ENCODE data around the gene HIVEP3.
A peak's percentile ranks its signal among the peaks of the same experiment; 100 is the strongest.

Gene HIVEP3

GRCh38 chr1:41847733-41848132, 71.0 kb downstream of the HIVEP3 start:
- H3K36me3 ChIP-seq (ENCODE audit: control insufficient read depth in 4 of 4, insufficient read depth in 4 of 4, low read length in 3 of 4) = peaks cover 0 to 3% (median 0%) of the 10 kb centered on the region in 4 experiments
- CTCF ChIA-PET = interaction anchor here (1.1 to 1.2 kb wide), 2 partner anchors 36 to 121 kb away, joined by 3 read pairs; no protein-coding TSS in a partner anchor
- H3K27ac ChIP-seq (ENCODE audit: insufficient read depth in 1 of 2, low read depth in 1 of 2, low read length in 2 of 2, poor library complexity in 1 of 2, severe bottlenecking in 2 of 2) = no peak overlapping the region
- no peak overlapping the region for H3K4me3 ChIP-seq (ENCODE audit: control insufficient read depth in 1 of 7, extremely low read depth in 1 of 7, insufficient read depth in 4 of 7, low read depth in 2 of 7, low read length in 6 of 7)
- H3K4me1 ChIP-seq (ENCODE audit: control extremely low read depth in 1 of 4, control insufficient read depth in 4 of 4, insufficient read depth in 4 of 4, low read length in 3 of 4) = peaks cover 0 to 23% (median 19%) of the 10 kb centered on the region in 4 experiments
- no peaks in the 10 kb centered on the region for H3K9me3 ChIP-seq (ENCODE audit: control extremely low read depth in 1 of 5, control insufficient read depth in 4 of 5, insufficient read depth in 2 of 5, low read depth in 1 of 5, low read length in 4 of 5)
- no peak for DNase-seq
- POLR2A ChIA-PET = no interaction called here
- H3K27me3 ChIP-seq (replicated peaks in 2 of 5; ENCODE audit: control insufficient read depth in 4 of 5, insufficient read depth in 5 of 5, low read length in 4 of 5) = no peaks in the 10 kb centered on the region
- whole genome bisulfite sequencing (ENCODE audit: insufficient coverage) = 100% methylated on average over 1 of the region's 2 CpGs

GRCh38 chr1:41846625-41847405, 71.9 kb downstream of the HIVEP3 start:
- no peak for DNase-seq
- H3K36me3 ChIP-seq (ENCODE audit: control insufficient read depth in 4 of 4, insufficient read depth in 4 of 4, low read length in 3 of 4) = peaks cover 0 to 3% (median 0%) of the 10 kb centered on the region in 4 experiments
- WGBS (ENCODE audit: insufficient coverage) = 100% methylated on average over 1 of the region's 3 CpGs
- no peak overlapping the region for H3K27ac ChIP-seq (ENCODE audit: insufficient read depth in 1 of 2, low read depth in 1 of 2, low read length in 2 of 2, poor library complexity in 1 of 2, severe bottlenecking in 2 of 2)
- no peaks in the 10 kb centered on the region for H3K27me3 ChIP-seq (replicated peaks in 2 of 5; ENCODE audit: control insufficient read depth in 4 of 5, insufficient read depth in 5 of 5, low read length in 4 of 5)
- H3K4me1 ChIP-seq (ENCODE audit: control extremely low read depth in 1 of 4, control insufficient read depth in 4 of 4, insufficient read depth in 4 of 4, low read length in 3 of 4) = peaks cover 0 to 21% (median 18%) of the 10 kb centered on the region in 4 experiments
- CTCF ChIA-PET = interaction anchor here (1.1 to 1.2 kb wide), 2 partner anchors 35 to 120 kb away, joined by 3 read pairs; no protein-coding TSS in a partner anchor
- POLR2A ChIA-PET = no interaction called here
- H3K9me3 ChIP-seq (ENCODE audit: control extremely low read depth in 1 of 5, control insufficient read depth in 4 of 5, insufficient read depth in 2 of 5, low read depth in 1 of 5, low read length in 4 of 5) = no peaks in the 10 kb centered on the region
- H3K4me3 ChIP-seq (ENCODE audit: control insufficient read depth in 1 of 7, extremely low read depth in 1 of 7, insufficient read depth in 4 of 7, low read depth in 2 of 7, low read length in 6 of 7) = no peak overlapping the region

DNA sequence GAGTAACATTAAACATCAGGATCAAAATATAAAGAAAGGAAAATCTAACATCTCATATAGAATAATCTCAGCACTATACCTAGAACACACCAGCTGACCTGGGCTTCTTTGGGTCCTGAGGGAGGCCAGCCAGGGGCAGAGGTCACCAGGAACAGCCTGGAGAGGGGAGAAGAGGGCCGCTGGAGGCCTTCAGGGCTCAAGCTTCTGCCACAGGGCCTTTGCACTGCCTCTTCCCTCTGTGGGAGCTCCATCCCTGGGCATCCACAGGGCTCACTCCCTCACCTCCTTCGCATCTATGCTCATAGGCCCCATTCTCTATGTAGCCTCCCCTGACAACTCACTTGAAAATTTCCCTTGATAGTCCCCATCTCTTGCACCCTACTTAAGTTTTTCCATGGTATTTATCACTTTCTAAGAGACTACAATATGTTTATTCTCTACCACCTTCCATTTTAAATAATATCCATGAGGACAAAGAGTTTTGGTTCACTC, 73.9 kb downstream of the HIVEP3 start:
- Histone ChIP-seq H3K27me3 (replicated peaks in 2 of 5; ENCODE audit: control insufficient read depth in 4 of 5, insufficient read depth in 5 of 5, low read length in 4 of 5) (no peaks in the 10 kb centered on the region), H3K4me3 (ENCODE audit: control insufficient read depth in 1 of 7, extremely low read depth in 1 of 7, insufficient read depth in 4 of 7, low read depth in 2 of 7, low read length in 6 of 7) (no peak overlapping the region), H3K36me3 (ENCODE audit: control insufficient read depth in 4 of 4, insufficient read depth in 4 of 4, low read length in 3 of 4) (peaks cover 0 to 3% (median 0%) of the 10 kb centered on the region in 4 experiments), H3K27ac (ENCODE audit: insufficient read depth in 1 of 2, low read depth in 1 of 2, low read length in 2 of 2, poor library complexity in 1 of 2, severe bottlenecking in 2 of 2) (no peak overlapping the region), H3K9me3 (ENCODE audit: control extremely low read depth in 1 of 5, control insufficient read depth in 4 of 5, insufficient read depth in 2 of 5, low read depth in 1 of 5, low read length in 4 of 5) (no peaks in the 10 kb centered on the region), H3K4me1 (ENCODE audit: control extremely low read depth in 1 of 4, control insufficient read depth in 4 of 4, insufficient read depth in 4 of 4, low read length in 3 of 4) (peaks cover 0 to 18% (median 12%) of the 10 kb centered on the region in 4 experiments)
- DNase-seq = no peak
- ChIA-PET CTCF (interaction anchor here (1.0 kb wide), 1 partner anchor 29 kb away, joined by 3 read pairs; no protein-coding TSS in a partner anchor), POLR2A (interaction anchor here (0.6 kb wide), 1 partner anchor 42 kb away, joined by 3 read pairs; no protein-coding TSS in a partner anchor)
- 100% methylated on average over 1 of the region's 2 CpGs for whole genome bisulfite sequencing (ENCODE audit: insufficient coverage)

DNA sequence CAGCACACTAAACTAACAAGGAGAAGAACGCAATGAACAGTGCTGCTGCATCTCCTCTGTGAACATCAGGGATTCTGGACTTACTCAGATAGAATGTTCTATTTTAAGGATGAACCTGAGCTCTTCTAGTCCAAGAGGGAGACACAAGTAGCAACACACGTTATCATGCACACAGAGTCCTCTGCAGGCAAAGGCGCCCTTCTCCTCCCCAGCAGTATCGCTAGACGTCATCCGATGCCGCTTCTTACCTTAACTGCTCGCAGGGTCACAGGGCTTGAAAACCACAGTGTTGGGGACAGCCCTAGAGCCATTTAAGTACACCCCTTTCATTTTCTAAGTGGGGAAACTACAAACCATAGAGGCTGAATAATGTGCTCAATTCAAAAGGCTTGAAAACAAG, 74.5 kb downstream of the HIVEP3 start:
- Histone ChIP-seq H3K27me3 (replicated peaks in 2 of 5; ENCODE audit: control insufficient read depth in 4 of 5, insufficient read depth in 5 of 5, low read length in 4 of 5) (no peaks in the 10 kb centered on the region), H3K36me3 (ENCODE audit: control insufficient read depth in 4 of 4, insufficient read depth in 4 of 4, low read length in 3 of 4) (peaks cover 0 to 3% (median 0%) of the 10 kb centered on the region in 4 experiments), H3K4me1 (ENCODE audit: control extremely low read depth in 1 of 4, control insufficient read depth in 4 of 4, insufficient read depth in 4 of 4, low read length in 3 of 4) (peaks cover 0 to 18% (median 12%) of the 10 kb centered on the region in 4 experiments), H3K9me3 (ENCODE audit: control extremely low read depth in 1 of 5, control insufficient read depth in 4 of 5, insufficient read depth in 2 of 5, low read depth in 1 of 5, low read length in 4 of 5) (no peaks in the 10 kb centered on the region), H3K27ac (ENCODE audit: insufficient read depth in 1 of 2, low read depth in 1 of 2, low read length in 2 of 2, poor library complexity in 1 of 2, severe bottlenecking in 2 of 2) (no peak overlapping the region), H3K4me3 (ENCODE audit: control insufficient read depth in 1 of 7, extremely low read depth in 1 of 7, insufficient read depth in 4 of 7, low read depth in 2 of 7, low read length in 6 of 7) (no peak overlapping the region)
- CTCF ChIA-PET = interaction anchor here (1.0 kb wide), 1 partner anchor 29 kb away, joined by 3 read pairs; no protein-coding TSS in a partner anchor
- 100% methylated on average over 3 of the region's 8 CpGs for WGBS (ENCODE audit: insufficient coverage)
- DNase-seq = no peak
- POLR2A ChIA-PET = interaction anchor here (0.6 kb wide), 1 partner anchor 42 kb away, joined by 3 read pairs; no protein-coding TSS in a partner anchor

DNA sequence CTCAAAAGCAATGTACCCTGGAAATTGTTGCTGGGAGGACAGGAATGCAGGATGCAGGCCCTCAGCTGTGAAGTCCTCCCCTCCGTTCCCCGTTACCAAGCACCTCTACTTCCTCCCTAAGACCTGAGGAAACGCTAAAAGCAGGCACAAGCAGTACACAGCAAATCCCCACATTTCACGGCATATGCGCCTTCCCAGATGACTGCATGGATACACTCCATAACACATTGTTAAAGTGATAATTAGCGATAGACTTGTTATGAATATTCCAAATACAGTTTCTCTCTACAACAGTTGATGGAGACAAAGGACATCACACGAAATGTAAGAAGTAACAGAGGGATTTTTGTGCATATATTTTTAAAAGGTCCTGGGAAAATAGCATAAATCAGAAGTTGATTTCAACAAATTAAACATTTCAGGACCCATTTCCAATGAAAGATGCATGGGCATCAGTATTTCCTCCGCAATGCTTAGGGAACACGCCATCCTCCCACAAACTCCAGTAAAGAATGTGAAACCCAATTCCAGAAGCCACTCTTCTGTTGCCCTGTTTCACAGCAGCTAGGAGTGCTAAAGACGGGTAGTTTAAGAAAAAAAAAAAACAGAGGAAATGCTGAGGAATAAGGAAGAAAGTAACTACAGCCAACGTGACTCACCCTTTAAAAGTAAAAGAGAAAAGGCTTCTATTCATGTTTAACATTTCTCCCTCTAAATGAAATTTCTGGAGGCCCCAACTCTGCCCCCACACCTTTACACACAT, 75.5 kb downstream of the HIVEP3 start:
- POLR2A ChIA-PET = no interaction called here

DNA sequence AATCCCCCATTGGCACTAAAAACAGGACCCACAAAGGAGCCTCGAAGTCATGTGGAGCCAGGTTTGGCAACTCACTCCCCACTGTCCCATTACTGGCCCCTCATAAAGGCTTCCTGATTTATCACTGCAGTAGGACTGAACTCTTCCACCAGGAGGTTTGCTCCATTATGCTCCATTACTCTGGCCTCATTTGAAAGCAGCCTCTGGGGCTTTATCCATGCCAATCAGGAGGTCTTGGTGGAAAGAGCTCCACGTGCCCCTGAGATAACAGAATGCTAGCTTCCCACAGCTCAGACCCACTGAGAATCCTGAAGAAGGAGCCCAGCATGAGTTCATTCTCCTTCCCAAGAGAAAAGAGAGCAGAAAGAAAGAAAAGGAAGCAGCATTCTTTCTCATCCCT, 76.4 kb downstream of the HIVEP3 start:
- ChIA-PET POLR2A (no interaction called here), CTCF (interaction anchor here (1.0 to 1.5 kb wide), 2 partner anchors 9 to 76 kb away, joined by 3 to 4 read pairs; partner anchors contain the start of gene HIVEP3)
- no peak overlapping the region for H3K4me3 ChIP-seq (ENCODE audit: control insufficient read depth in 1 of 7, extremely low read depth in 1 of 7, insufficient read depth in 4 of 7, low read depth in 2 of 7, low read length in 6 of 7)
- H3K9me3 ChIP-seq (ENCODE audit: control extremely low read depth in 1 of 5, control insufficient read depth in 4 of 5, insufficient read depth in 2 of 5, low read depth in 1 of 5, low read length in 4 of 5) = no peaks in the 10 kb centered on the region
- no peaks in the 10 kb centered on the region for H3K27me3 ChIP-seq (replicated peaks in 2 of 5; ENCODE audit: control insufficient read depth in 4 of 5, insufficient read depth in 5 of 5, low read length in 4 of 5)
- DNase-seq = peak in 2 of 3 donors; percentile 7 to 12
- peaks cover 0 to 18% (median 12%) of the 10 kb centered on the region in 4 experiments for H3K4me1 ChIP-seq (ENCODE audit: control extremely low read depth in 1 of 4, control insufficient read depth in 4 of 4, insufficient read depth in 4 of 4, low read length in 3 of 4)
- peaks cover 0 to 3% (median 0%) of the 10 kb centered on the region in 4 experiments for H3K36me3 ChIP-seq (ENCODE audit: control insufficient read depth in 4 of 4, insufficient read depth in 4 of 4, low read length in 3 of 4)
- 83% methylated on average over 2 of the region's 2 CpGs for WGBS (ENCODE audit: insufficient coverage)
- H3K27ac ChIP-seq (ENCODE audit: insufficient read depth in 1 of 2, low read depth in 1 of 2, low read length in 2 of 2, poor library complexity in 1 of 2, severe bottlenecking in 2 of 2) = no peak overlapping the region

More for the DNA sequence above, 75.5 kb downstream of the HIVEP3 start:
- Histone ChIP-seq H3K4me1 (ENCODE audit: control extremely low read depth in 1 of 4, control insufficient read depth in 4 of 4, insufficient read depth in 4 of 4, low read length in 3 of 4) (peaks cover 0 to 18% (median 12%) of the 10 kb centered on the region in 4 experiments), H3K9me3 (ENCODE audit: control extremely low read depth in 1 of 5, control insufficient read depth in 4 of 5, insufficient read depth in 2 of 5, low read depth in 1 of 5, low read length in 4 of 5) (no peaks in the 10 kb centered on the region), H3K27me3 (replicated peaks in 2 of 5; ENCODE audit: control insufficient read depth in 4 of 5, insufficient read depth in 5 of 5, low read length in 4 of 5) (no peaks in the 10 kb centered on the region), H3K27ac (ENCODE audit: insufficient read depth in 1 of 2, low read depth in 1 of 2, low read length in 2 of 2, poor library complexity in 1 of 2, severe bottlenecking in 2 of 2) (no peak overlapping the region), H3K36me3 (ENCODE audit: control insufficient read depth in 4 of 4, insufficient read depth in 4 of 4, low read length in 3 of 4) (peaks cover 0 to 3% (median 0%) of the 10 kb centered on the region in 4 experiments), H3K4me3 (ENCODE audit: control insufficient read depth in 1 of 7, extremely low read depth in 1 of 7, insufficient read depth in 4 of 7, low read depth in 2 of 7, low read length in 6 of 7) (no peak overlapping the region)
- 51% methylated on average over 3 of the region's 11 CpGs for WGBS (ENCODE audit: insufficient coverage)
- DNase-seq = peak; percentile 20 to 60 (median 53)
- CTCF ChIA-PET = interaction anchor here (1.0 to 1.5 kb wide), 2 partner anchors 8 to 75 kb away, joined by 3 to 4 read pairs; partner anchors contain the start of gene HIVEP3

Data from common myeloid progenitor, CD34-positive (primary cell).